ENCODE results near the gene TSFM.

The TSFM gene

GRCh38 chr12:57746025-57746424, 36.6 kb upstream of the TSFM start:
- DNase-seq (ENCODE audit: low spot score), result no peak

GRCh38 chr12:57749061-57749460, 33.5 kb upstream of the TSFM start:
- DNase-seq (ENCODE audit: low spot score), result no peak

- no peak for DNase-seq (ENCODE audit: low spot score)
Measured at GRCh38 chr12:57750561-57751431, 31.8 kb upstream of the TSFM start.

- no peak for DNase-seq (ENCODE audit: low spot score)
Measured at GRCh38 chr12:57751432-57751787, 31.2 kb upstream of the TSFM start.

GRCh38 chr12:57751788-57752667, 30.6 kb upstream of the TSFM start, which contains the start of gene CDK4:
TSS of gene CDK4 (minus strand) at chr12:57752310. CDS start at chr12:57751717, 593 bp downstream.
- DNase-seq (ENCODE audit: low spot score), result peak; percentile 99

GRCh38 chr12:57752668-57753000, 30.0 kb upstream of the TSFM start:
- DNase-seq (ENCODE audit: low spot score), result no peak

- DNase-seq (ENCODE audit: low spot score), result no peak
Measured at GRCh38 chr12:57753756-57754337, 28.7 kb upstream of the TSFM start.

- peak; percentile 8 for DNase-seq (ENCODE audit: low spot score)
Measured at GRCh38 chr12:57754411-57755193, 28.0 kb upstream of the TSFM start, which contains the start of gene MARCHF9. TSS of gene MARCHF9 (plus strand) at chr12:57755103. CDS start at chr12:57755529, 426 bp downstream.

GRCh38 chr12:57755194-57755453, 27.5 kb upstream of the TSFM start:
- no peak for DNase-seq (ENCODE audit: low spot score)

- no peak for DNase-seq (ENCODE audit: low spot score)
Measured at GRCh38 chr12:57755454-57756372, 26.9 kb upstream of the TSFM start.

- DNase-seq (ENCODE audit: low spot score), result no peak
Measured at GRCh38 chr12:57756406-57757341, 25.9 kb upstream of the TSFM start.

- DNase-seq (ENCODE audit: low spot score), result no peak
Measured at GRCh38 chr12:57757771-57758170, 24.8 kb upstream of the TSFM start.

- DNase-seq (ENCODE audit: low spot score), result no peak
Measured at GRCh38 chr12:57758552-57759359, 23.8 kb upstream of the TSFM start.

GRCh38 chr12:57759360-57759980, 23.1 kb upstream of the TSFM start:
- no peak for DNase-seq (ENCODE audit: low spot score)

- no peak for DNase-seq (ENCODE audit: low spot score)
Measured at GRCh38 chr12:57760347-57760982, 22.1 kb upstream of the TSFM start.

- DNase-seq (ENCODE audit: low spot score), result no peak
Measured at GRCh38 chr12:57761391-57761998, 21.1 kb upstream of the TSFM start.

GRCh38 chr12:57762463-57762862, 20.1 kb upstream of the TSFM start:
- DNase-seq (ENCODE audit: low spot score), result no peak
